ENCODE data around the gene SCGN.

Gene SCGN

DNA sequence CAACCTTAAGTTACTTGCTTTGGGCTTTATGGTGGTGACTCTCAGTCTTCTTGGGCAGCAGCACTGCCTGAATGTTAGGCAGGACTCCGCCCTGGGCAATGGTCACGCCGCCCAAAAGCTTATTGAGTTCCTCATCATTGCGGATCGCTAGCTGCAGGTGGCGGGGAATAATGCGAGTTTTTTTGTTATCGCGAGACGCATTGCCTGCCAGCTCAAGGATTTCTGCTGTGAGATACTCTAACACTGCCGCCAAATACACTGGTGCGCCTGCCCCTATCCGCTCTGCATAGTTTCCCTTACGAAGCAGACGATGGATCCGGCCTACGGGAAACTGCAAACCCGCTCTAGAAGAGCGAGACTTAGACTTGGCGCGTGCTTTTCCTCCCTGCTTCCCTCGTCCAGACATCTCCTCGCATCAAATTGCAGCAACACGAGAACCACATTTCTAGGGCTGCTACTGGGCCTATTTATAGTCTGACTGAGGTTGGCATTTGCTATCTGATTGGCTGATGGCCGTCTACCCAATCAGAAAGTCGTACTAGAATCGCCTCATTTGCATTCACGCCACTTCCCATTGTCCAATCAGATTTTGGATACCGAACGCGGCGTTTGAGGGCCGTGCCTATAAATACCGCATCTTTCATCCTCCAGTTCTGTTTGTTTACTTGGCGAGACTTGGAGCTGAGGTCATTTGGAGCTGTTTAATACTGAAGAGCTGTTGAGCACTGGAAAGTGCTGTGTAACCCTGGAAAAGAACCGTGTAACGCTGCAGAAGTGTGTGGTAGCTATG is 74.3 kb downstream of the SCGN start:
- DNase-seq (ENCODE audit: low read depth): no peak
- TF ChIP-seq, protein P1, sequence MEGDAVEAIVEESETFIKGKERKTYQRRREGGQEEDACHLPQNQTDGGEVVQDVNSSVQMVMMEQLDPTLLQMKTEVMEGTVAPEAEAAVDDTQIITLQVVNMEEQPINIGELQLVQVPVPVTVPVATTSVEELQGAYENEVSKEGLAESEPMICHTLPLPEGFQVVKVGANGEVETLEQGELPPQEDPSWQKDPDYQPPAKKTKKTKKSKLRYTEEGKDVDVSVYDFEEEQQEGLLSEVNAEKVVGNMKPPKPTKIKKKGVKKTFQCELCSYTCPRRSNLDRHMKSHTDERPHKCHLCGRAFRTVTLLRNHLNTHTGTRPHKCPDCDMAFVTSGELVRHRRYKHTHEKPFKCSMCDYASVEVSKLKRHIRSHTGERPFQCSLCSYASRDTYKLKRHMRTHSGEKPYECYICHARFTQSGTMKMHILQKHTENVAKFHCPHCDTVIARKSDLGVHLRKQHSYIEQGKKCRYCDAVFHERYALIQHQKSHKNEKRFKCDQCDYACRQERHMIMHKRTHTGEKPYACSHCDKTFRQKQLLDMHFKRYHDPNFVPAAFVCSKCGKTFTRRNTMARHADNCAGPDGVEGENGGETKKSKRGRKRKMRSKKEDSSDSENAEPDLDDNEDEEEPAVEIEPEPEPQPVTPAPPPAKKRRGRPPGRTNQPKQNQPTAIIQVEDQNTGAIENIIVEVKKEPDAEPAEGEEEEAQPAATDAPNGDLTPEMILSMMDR (IDR thresholded peaks at IDR 0.05; ENCODE audit: low read length, missing control alignments): no peak
- no peak overlapping the region for H3K4me3 ChIP-seq (replicated peaks; ENCODE audit: low read depth, low read length)

DNA sequence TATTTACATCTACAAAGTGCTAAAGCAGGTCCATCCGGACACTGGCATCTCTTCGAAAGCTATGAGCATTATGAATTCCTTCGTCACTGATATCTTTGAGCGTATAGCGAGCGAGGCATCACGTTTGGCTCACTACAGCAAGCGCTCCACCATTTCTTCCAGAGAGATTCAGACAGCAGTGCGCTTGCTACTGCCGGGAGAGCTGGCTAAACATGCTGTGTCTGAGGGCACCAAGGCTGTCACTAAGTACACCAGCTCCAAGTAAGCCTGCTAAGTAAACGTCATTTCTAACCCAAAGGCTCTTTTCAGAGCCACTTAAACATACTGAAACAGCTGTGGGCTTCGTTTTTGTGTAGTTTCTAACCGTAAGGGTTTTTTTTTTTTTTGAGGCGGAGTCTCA is 75.0 kb downstream of the SCGN start:
- no peak for DNase-seq (ENCODE audit: low read depth)
- H3K4me3 ChIP-seq (replicated peaks; ENCODE audit: low read depth, low read length): no peak overlapping the region
- TF ChIP-seq, protein P1 (IDR thresholded peaks at IDR 0.05; ENCODE audit: low read length, missing control alignments): no peak

DNA sequence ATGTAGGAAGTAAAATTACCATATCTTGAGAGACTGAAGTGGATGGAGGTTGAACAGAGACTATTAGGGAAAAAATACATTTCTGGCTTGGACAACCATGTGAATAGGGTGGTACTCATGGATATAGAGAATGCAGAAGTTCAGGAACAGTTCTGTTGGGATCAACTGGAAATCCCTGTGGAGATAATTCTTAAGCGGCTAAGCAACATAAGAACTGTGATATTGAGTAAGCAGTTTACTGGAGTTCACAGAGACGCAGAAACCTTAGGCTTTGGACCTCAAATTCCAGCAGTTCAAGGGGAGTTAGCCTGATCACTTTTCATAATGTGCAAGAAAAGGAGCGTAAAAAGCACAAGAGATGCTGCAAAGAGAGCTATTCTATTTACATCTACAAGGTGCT is 78.9 kb downstream of the SCGN start:
- no peak for DNase-seq (ENCODE audit: low read depth)
- no peak overlapping the region for H3K4me3 ChIP-seq (replicated peaks; ENCODE audit: low read depth, low read length)
- TF ChIP-seq, protein P1 (IDR thresholded peaks at IDR 0.05; ENCODE audit: low read length, missing control alignments): no peak

DNA sequence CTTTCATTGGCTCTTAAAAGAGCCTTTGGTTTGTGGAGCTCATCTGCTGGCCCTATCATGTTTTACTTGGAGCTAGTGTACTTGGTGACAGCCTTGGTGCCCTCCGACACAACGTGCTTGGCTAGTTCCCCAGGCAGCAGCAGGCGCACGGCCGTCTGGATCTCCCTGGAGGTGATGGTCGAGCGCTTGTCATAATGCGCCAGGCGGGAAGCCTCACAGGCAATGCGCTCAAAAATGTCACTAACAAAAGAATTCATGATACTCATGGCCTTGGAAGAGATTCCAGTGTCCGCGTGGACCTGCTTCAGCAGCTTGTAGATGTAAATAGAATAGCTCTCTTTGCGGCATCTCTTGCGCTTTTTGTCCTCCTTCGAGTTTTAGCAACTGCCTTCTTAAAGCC is 79.7 kb downstream of the SCGN start:
- no peak overlapping the region for H3K4me3 ChIP-seq (replicated peaks; ENCODE audit: low read depth, low read length)
- TF ChIP-seq, protein P1 (IDR thresholded peaks at IDR 0.05; ENCODE audit: low read length, missing control alignments): no peak
- DNase-seq (ENCODE audit: low read depth): no peak

DNA sequence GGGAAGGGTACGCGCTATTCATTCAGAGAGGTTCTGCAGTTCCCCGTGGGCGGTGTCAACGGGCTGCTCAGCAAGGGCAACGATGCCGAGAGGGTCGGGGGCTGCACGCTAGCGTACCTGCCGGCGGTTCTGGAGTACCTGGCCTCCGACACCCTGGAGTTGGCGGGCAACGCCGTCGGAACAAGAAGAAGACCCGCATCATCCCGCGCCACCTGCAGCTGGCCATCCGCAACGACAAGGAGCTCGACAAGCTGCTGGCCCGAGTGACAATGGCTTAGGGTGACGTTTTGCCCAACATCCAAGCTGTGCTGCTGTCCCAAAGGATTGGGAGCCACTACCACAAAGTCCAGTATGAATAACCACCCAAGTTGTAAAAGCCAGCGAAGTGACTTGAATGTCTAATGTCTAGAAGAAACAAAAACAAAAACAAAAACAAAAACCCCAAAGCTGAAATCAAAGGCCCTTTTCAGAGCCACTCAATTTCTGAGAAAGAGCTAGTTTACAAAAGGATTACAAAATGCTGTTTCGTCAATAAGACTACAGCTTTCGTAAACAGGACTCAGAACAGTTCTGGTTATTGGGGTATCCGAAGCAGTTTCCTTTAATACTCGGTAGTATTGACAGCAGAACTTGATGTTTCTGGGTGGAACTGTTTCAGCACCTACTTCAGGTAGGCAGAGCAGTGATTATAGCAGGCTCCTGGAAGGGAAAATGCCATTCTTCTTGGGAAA is 80.6 kb downstream of the SCGN start:
- TF ChIP-seq, protein P1 (IDR thresholded peaks at IDR 0.05; ENCODE audit: low read length, missing control alignments): no peak

DNA sequence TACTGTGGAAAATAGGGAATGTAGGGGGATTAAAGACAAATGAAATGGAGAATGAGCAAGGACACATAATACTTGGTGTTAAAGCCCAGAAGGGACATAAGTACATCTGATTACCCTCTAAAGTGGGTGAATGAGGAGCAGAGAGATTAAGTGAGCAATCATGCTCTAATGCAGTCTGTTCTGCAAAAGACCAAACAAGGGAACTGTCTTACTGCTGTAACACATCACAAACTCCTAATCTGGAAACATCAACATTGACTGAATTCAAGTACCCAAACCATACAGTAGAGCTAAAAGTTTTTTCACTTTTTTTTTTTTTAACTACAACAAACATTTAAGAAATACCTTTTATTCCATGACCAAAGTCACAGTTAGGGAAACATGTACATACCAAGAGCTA is 83.2 kb downstream of the SCGN start:
- TF ChIP-seq, protein P1 (IDR thresholded peaks at IDR 0.05; ENCODE audit: low read length, missing control alignments): no peak
- no peak overlapping the region for H3K4me3 ChIP-seq (replicated peaks; ENCODE audit: low read depth, low read length)
- DNase-seq (ENCODE audit: low read depth): no peak

More for the DNA sequence above, 80.6 kb downstream of the SCGN start:
- DNase-seq (ENCODE audit: low read depth): no peak
- no peak overlapping the region for H3K4me3 ChIP-seq (replicated peaks; ENCODE audit: low read depth, low read length)
